NCI-H2107 (cell line): ENCODE data around the gene EPRS1.
"Not testable (repeated sequence)": the region's sequence is repeated elsewhere in the genome, so short reads cannot be mapped to it uniquely, and the experiment has no call there.

Source experiments
- DNase-seq: peaks from one replicate; lab custom pipeline; 2025; lab: John Stamatoyannopoulos, UW

Gene EPRS1

DNA sequence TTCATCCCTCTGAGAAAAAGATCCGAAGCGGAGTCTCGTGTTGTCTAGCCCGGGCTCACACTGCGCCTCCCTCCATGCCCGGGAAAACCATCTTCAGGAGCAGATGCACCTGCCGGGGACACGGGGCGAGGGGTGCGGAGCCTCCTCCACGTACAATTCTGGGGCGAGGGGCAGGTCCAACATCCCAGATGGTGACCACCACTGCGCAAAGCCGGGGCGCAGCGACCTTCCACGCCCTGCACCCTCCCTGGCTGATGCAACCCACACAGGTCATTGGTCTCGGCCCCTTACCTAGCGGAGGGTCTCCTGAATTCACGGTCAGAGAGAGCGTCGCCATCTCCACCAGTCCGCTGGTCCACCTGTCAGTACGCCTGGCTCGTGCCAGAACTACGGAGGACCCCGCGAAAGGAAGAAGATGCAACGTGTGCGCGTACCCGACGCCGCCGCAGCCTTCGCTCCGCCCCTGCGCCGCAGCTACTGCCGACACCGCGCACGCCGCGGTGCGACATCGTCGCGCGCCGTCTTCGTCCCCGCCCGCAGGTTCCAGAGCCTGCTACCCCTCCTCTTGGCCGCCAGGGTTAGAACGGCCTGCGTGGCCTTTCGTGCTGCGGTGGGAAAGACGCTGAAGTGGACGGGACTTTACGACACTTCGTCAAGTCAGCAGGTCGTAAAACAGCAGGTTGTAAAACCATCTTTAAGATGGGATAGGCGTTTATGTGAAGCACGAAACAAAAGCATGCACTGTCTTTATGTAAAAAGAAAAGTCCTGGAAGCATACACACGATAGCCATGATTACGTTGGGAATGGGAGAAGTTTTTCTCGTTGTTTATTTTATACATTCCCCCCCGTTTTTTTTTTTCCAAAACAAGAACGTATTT is at the start of gene EPRS1:
Gene EPRS1, minus strand, starts transcription at position 454 of the 879 bp plus-strand sequence. Its CDS starts 117 bp downstream, at position 337.
- DNase-seq = peak; percentile 93

GRCh38 chr1:220094016-220094911 is 48.0 kb upstream of the EPRS1 start, which contains the start of gene IARS2:
Gene IARS2 (plus strand): TSS chr1:220094132. CDS start chr1:220094217, 85 bp downstream.
- DNase-seq = peak; percentile 84

DNA sequence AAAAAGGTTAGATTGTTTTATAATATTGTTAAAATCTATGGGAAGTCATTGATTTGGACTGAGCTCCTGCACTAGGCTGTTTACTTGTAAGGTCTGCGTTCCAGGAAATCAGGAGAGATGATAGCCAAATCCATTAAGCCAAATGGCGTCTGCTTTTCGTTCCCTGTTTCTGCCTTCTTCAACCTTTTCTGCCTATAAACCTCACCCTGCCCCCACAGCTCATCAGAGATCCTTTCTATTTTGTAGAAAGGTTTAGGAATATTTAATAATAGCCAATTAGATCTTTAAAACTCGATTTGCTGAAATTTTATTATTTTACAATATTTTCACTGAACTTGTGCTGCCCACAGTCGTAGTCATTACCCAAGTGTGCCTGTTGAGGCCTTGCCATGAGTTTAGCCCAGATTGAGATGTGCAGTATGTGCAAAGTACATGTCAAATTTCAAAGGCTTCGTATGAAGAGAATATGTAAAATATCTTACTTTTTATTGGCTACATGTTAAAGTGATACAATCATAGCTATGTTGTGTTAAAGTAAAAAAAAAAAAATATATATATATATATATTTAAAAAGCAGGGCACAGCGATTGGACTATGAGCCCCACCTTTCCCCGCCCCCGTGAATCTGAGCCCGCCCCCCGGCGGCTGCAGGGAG is 47.2 kb upstream of the EPRS1 start:
- DNase-seq = no peak

DNA sequence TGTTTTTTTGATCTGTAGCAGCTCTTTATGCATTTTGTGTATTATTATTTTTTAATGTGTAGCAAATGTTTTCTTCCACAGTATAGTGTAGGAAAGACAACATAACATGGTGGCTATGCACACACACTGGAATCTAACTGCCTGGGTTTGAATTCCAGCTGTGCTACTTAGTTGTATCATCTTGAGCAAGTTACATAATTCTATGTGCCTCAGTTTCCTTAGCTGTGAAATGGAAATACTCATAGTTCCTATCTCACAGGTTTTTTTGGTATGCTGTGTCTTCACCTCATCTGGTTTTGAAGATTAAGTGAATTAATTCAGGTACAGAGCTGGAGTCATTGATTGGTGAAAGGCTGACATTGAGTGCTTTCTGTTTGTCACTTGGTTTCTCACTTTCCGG is 46.4 kb upstream of the EPRS1 start:
- DNase-seq = no peak

GRCh38 chr1:220089650-220090556 is 43.6 kb upstream of the EPRS1 start, which contains the start of gene BPNT1:
Gene BPNT1 (minus strand): TSS chr1:220089788. CDS start chr1:220079846, 9,942 bp downstream.
- DNase-seq = peak; percentile 97

- DNase-seq = not testable (repeated sequence)
These were observed 40.0 kb upstream of the EPRS1 start for GRCh38 chr1:220086261-220086686.

DNA sequence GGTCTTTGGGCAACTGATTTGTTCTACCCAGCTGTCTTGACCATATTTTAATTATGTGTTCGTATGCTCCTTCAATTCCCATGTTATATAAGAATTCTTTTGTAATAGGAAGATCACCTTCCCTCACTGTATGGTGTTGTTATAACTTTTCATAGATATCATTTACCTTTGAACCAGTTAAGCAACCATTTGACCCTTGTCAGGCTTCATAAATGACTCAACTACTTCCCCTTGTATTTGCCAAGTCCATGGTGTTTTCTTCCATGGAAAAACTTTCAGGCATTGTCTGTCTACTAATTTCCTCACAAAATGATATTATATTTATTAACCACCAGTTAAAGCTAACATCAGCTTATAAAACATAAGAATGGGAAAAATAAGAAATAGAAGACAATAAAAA is 38.2 kb upstream of the EPRS1 start:
- no peak for DNase-seq

GRCh38 chr1:220077887-220078286 is 31.6 kb upstream of the EPRS1 start:
- no peak for DNase-seq

DNA sequence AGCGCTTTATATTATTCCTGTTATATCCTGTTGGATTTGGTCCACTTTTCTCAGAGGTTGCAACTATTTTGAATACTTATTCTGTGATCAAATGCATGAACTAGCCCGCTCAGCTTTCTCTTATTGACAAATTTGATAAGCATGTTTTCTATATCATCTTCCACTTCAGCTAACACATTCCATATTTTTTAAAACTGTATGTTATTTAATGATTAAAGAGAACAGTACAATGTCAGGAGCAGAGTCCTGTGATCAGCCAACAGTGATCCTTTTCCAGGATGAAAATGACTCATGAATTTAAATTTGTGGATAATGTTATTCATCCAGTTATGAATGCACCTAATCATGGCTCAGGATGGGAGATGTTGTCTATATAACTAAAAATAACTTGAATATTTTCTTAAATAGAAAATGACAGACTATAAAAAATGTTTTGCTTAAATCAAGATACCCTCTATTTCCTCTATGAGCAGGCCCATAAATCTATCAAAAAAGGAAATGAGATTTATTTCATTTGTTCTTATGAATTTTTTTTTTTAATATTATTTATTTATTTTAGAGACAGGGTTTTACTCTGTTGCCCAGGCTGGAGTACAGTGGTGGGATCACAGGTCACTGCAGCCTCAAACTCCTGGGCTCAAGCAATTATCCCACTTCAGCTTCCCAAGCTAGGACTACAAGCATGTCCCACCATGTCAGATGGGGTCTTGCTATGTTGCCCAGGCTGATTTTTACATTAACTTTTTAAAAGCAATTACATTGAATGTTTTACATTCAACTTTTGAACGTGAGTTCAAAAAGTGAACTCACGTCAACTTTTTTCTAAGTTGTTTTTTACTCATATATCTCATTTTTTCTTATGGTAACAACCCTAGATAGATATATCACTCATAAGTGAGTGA is 30.8 kb upstream of the EPRS1 start:
- DNase-seq = no peak

- no peak for DNase-seq
These were observed 21.2 kb upstream of the EPRS1 start for GRCh38 chr1:220067269-220068204.

GRCh38 chr1:220062629-220063028 is 16.3 kb upstream of the EPRS1 start:
- DNase-seq = no peak

DNA sequence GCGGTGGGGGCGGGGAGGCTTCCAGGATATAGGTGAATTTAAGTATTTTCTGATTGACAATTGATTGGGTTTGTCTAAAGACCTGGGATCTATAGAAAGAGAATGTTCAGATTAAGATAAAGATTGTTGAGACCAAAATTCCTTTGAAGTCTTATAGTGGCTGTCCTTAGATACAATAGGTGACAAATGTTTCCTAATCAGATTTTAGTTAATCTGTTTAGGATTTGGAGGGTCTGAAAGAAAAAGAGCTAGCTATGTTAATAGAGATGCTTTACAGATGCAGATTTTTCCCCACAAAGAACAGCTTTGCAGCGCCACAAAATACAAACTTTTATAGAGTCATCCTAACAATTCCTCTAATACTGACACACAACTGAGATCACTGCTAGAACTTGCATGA is 14.6 kb upstream of the EPRS1 start:
- no peak for DNase-seq

DNA sequence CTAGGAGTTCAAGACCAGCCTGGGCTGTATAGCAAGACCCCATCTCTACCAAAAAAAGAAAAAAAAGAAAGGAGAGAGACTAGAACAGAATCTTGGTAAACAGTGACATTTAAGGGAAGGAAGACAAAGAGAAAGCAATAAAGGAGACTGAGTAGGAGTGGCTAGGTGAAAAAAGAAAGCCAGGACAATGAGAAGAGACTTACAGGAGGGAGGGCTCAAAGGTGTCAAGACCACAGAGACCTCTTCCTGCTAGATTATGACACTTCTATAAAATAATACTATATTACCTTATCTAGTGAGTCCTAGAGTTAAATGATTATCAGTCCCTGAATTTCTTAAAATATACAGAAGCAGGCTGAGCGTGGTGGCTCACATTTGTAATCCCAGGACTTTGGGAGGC is 10.1 kb upstream of the EPRS1 start:
- DNase-seq = no peak

DNA sequence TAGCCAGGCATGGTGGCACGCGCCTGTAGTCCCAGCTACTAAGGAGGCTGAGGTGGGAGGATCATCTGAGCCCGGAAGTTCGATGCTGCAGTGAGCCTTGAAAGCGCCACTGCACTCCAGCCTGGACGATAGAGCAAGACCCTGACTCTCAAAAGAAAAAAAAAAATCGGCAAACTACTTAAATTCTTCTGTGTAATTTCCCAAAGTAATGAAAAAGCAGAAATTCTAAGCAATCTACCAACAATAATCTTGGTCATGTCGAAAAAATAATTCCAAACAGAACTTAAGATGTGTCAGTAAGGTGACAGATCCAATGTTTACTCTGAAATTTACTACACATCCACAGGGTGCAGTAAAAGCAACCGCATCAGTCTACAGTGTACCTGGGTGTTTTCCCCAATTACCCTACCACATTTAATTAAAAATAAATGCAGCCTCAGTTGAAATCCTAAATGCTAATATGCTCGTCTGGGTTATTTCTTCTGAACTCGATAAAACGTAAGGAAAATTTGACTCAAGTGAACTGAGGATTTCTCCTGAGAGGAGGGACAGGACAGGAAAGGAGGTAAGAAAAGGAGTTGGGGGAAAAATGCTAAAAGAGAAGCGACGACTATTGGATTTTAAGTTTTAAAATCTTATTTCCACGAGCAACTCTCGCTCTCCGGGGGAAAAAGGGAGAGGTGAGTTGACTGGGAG is 801 bp downstream of the EPRS1 start:
- DNase-seq = no peak

- no peak for DNase-seq
These were observed 1.5 kb downstream of the EPRS1 start for GRCh38 chr1:220044678-220045355.

GRCh38 chr1:220043646-220044045 is 2.7 kb downstream of the EPRS1 start:
- DNase-seq = no peak

GRCh38 chr1:220040028-220040596 is 6.2 kb downstream of the EPRS1 start:
- DNase-seq = no peak
